Thyroid gland (tissue), 4 donors: ENCODE results near the gene CDH4.

ENCODE experiments used
- POLR2A ChIP-seq, 2 donors: fragments of 450-650 bp; IDR thresholded peaks; one replicate each; pipeline ENCODE4 v1.6.1; 2017; ENCODE audit warnings: antibody characterized with exemption in 2 of 2, mild to moderate bottlenecking in 2 of 2, moderate library complexity in 1 of 2
- TF ChIP-seq, protein P1 (sequence below), 6 experiments: fragments of 200-600 bp in 3 of 6; fragments of 450-650 bp in 3 of 6; sonication (generic) in 3 of 6; IDR thresholded peaks; one replicate each; pipeline ENCODE4 v1.5.1; 2016 to 2019; ENCODE audit warnings: antibody characterized with exemption in 6 of 6, mild to moderate bottlenecking in 2 of 6, inconsistent platforms in 1 of 6, moderate library complexity in 1 of 6

DNA sequence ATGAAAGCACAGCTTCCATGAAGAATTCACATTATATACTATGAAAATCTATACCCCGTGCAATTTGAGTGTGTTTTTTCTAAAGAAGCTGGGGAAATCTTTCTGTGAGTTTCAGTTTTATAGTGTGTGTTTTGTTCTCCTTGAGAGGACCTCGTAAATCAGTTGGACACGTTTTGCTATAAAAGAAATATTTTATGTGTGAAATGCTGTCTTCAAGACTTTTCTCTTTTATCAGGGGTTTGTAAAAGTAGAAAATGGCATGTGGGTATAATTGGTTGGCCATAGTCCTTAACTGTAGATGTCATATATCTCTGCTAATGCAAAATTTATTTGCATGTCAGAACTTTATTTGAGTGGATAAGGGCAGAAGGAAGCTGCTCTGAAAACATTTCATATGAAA lies 186.2 kb downstream of the CDH4 start:
- TF ChIP-seq POLR2A (IDR thresholded peaks at IDR 0.05): no peak
- TF ChIP-seq, protein P1, sequence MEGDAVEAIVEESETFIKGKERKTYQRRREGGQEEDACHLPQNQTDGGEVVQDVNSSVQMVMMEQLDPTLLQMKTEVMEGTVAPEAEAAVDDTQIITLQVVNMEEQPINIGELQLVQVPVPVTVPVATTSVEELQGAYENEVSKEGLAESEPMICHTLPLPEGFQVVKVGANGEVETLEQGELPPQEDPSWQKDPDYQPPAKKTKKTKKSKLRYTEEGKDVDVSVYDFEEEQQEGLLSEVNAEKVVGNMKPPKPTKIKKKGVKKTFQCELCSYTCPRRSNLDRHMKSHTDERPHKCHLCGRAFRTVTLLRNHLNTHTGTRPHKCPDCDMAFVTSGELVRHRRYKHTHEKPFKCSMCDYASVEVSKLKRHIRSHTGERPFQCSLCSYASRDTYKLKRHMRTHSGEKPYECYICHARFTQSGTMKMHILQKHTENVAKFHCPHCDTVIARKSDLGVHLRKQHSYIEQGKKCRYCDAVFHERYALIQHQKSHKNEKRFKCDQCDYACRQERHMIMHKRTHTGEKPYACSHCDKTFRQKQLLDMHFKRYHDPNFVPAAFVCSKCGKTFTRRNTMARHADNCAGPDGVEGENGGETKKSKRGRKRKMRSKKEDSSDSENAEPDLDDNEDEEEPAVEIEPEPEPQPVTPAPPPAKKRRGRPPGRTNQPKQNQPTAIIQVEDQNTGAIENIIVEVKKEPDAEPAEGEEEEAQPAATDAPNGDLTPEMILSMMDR (IDR thresholded peaks at IDR 0.05): no peak
